GM12891 (cell line): ENCODE data around the gene CAMK1.

ENCODE experiments used
- PAX5 ChIP-seq: IDR thresholded peaks from 2 replicates; pipeline ENCODE4 v1.6.1; 2011; ENCODE audit warnings: low read length, moderate library complexity, mild to moderate bottlenecking; ENCODE audit not compliant: insufficient read depth, severe bottlenecking
- POLR2A ChIP-seq: IDR thresholded peaks from 2 replicates; pipeline ENCODE4 v1.6.1; 2011; ENCODE audit warnings: low read depth, low read length, control low read depth
- POLR2AphosphoS5 ChIP-seq: IDR thresholded peaks from 2 replicates; pipeline ENCODE4 v1.6.1; 2011; ENCODE audit warnings: low read depth, low read length, control low read depth
- POU2F2 ChIP-seq: IDR thresholded peaks from 2 replicates; pipeline ENCODE4 v1.6.1; 2011; ENCODE audit warnings: low read depth, mild to moderate bottlenecking, control low read depth, low read length, moderate library complexity
- SPI1 ChIP-seq: IDR thresholded peaks from 2 replicates; pipeline ENCODE4 v1.6.1; 2011; ENCODE audit warnings: low read depth, low read length, control low read depth
- TAF1 ChIP-seq: IDR thresholded peaks from 2 replicates; pipeline ENCODE4 v1.6.1; 2011; ENCODE audit warnings: low read depth, low read length, control low read depth

- no peak for TF ChIP-seq POLR2A
- no peak for TF ChIP-seq POLR2AphosphoS5
- TF ChIP-seq TAF1, result no peak
- TF ChIP-seq PAX5, result no peak
- no peak for TF ChIP-seq POU2F2
- TF ChIP-seq SPI1, result no peak
Observed at GRCh38 chr3:9791127-9791526, 21.4 kb upstream of the CAMK1 start.
